Measurements from ENCODE around the gene DAP.

GRCh38 chr5:10678244-10678643 lies 82.8 kb downstream of the DAP start:
- TF ChIP-seq CTCF (conservative IDR thresholded peaks at IDR 0.05; ENCODE audit: low read depth, low read length) (no peak), EZH2 (IDR thresholded peaks at IDR 0.05; ENCODE audit: low read length, unreplicated experiment) (no peak)

All from PC-3 (cell line).